OCI-LY1 (cell line): Measurements from ENCODE around the gene GPX5.

Experiments
- H2AFZ ChIP-seq: fragments of 200-600 bp; sonication (generic), shearing (Covaris generic); 2 replicates; pipeline ENCODE4 v1.6.0; 2014; ENCODE audit warnings: antibody characterized with exemption, mild to moderate bottlenecking, low read length
- H3F3A ChIP-seq: fragments of 200-600 bp; sonication (generic), shearing (Covaris generic); 2 replicates; pipeline ENCODE4 v1.6.0; 2014; ENCODE audit warnings: mild to moderate bottlenecking, antibody characterized with exemption, low read length, moderate library complexity; ENCODE audit not compliant: insufficient read depth
- H3K27ac ChIP-seq: fragments of 200-600 bp; sonication (generic); 2 replicates; pipeline ENCODE4 v1.5.1; 2014; ENCODE audit warnings: low read length, mixed run types, mild to moderate bottlenecking, low read depth; ENCODE audit not compliant: poor library complexity, severe bottlenecking
- H3K27me3 ChIP-seq: fragments of 200-600 bp; sonication (generic); 2 replicates; pipeline ENCODE4 v1.6.0; 2014; ENCODE audit warnings: antibody characterized with exemption, mild to moderate bottlenecking, low read length, moderate library complexity; ENCODE audit not compliant: insufficient read depth
- H3K36me3 ChIP-seq: fragments of 200-600 bp; sonication (generic); 2 replicates; pipeline ENCODE4 v1.6.1; 2014; ENCODE audit warnings: mild to moderate bottlenecking, antibody characterized with exemption, low read length, moderate library complexity, mixed read lengths; ENCODE audit not compliant: insufficient read depth
- H3K4me1 ChIP-seq: fragments of 200-600 bp; sonication (generic); 2 replicates; pipeline ENCODE4 v1.5.1; 2014; ENCODE audit warnings: mild to moderate bottlenecking, low read length, moderate library complexity; ENCODE audit not compliant: insufficient read depth, severe bottlenecking
- H3K4me2 ChIP-seq: fragments of 200-600 bp; sonication (generic), shearing (Covaris generic); 2 replicates; pipeline ENCODE4 v1.6.1; 2014; ENCODE audit warnings: low read length
- H3K4me3 ChIP-seq: fragments of 200-600 bp; sonication (generic); 2 replicates; pipeline ENCODE4 v1.5.1; 2014; ENCODE audit warnings: low read length, low read depth, mild to moderate bottlenecking, mixed read lengths; ENCODE audit not compliant: poor library complexity, severe bottlenecking
- H3K79me2 ChIP-seq: fragments of 200-600 bp; shearing (Covaris generic); 2 replicates; pipeline ENCODE4 v1.6.1; 2016; ENCODE audit warnings: mixed run types, low read length, mixed read lengths; ENCODE audit not compliant: insufficient read depth
- H3K9ac ChIP-seq: fragments of 200-600 bp; sonication (generic), shearing (Covaris generic); 2 replicates; pipeline ENCODE4 v1.6.1; 2014; ENCODE audit warnings: mild to moderate bottlenecking, low read length, mixed read lengths
- H3K9me2 ChIP-seq: fragments of 200-600 bp; sonication (generic), shearing (Covaris generic); 2 replicates; pipeline ENCODE4 v1.6.1; 2014; ENCODE audit warnings: low read depth, mild to moderate bottlenecking, low read length, mixed read lengths
- H3K9me3 ChIP-seq: fragments of 200-600 bp; shearing (Covaris generic); 2 replicates; pipeline ENCODE4 v1.6.1; 2014; ENCODE audit warnings: low read length, mixed read lengths
- H4K20me1 ChIP-seq: fragments of 200-600 bp; sonication (generic), shearing (Covaris generic); 2 replicates; pipeline ENCODE4 v1.6.0; 2016; ENCODE audit warnings: mild to moderate bottlenecking, low read length; ENCODE audit not compliant: insufficient read depth
- CTCF ChIP-seq: fragments of 200-600 bp; sonication (generic), shearing (Covaris generic); IDR thresholded peaks from 2 replicates; pipeline ENCODE4 v1.5.1; 2017; ENCODE audit warnings: mild to moderate bottlenecking, antibody characterized with exemption, low read length, moderate library complexity, mixed read lengths
- EZH2 ChIP-seq: fragments of 200-600 bp; sonication (generic), shearing (Covaris generic); IDR thresholded peaks from 2 replicates; pipeline ENCODE4 v1.8.0; 2017; ENCODE audit warnings: borderline replicate concordance, mixed run types, mild to moderate bottlenecking, antibody characterized with exemption, low read length, moderate library complexity, mixed read lengths

The GPX5 gene

GRCh38 chr6:28568515-28569108 lies 42.9 kb downstream of the GPX5 start:
- no peak overlapping the region for H3K4me2 ChIP-seq
- no peak overlapping the region for H3K4me3 ChIP-seq
- H2AFZ ChIP-seq: no peak overlapping the region
- H3K79me2 ChIP-seq: no peaks in the 10 kb centered on the region
- no peaks in the 10 kb centered on the region for H3K9me3 ChIP-seq
- H3F3A ChIP-seq: no peaks in the 10 kb centered on the region
- no peaks in the 10 kb centered on the region for H4K20me1 ChIP-seq
- TF ChIP-seq EZH2 (no peak), CTCF (no peak)
- H3K27me3 ChIP-seq: no peaks in the 10 kb centered on the region
- H3K4me1 ChIP-seq: no peaks in the 10 kb centered on the region
- H3K9ac ChIP-seq: no peak overlapping the region
- H3K9me2 ChIP-seq: no peaks in the 10 kb centered on the region
- H3K27ac ChIP-seq: no peak overlapping the region
- no peaks in the 10 kb centered on the region for H3K36me3 ChIP-seq

GRCh38 chr6:28569748-28570147 lies 44.1 kb downstream of the GPX5 start:
- Histone ChIP-seq H3K9me3 (no peaks in the 10 kb centered on the region), H3K9ac (no peak overlapping the region), H3K27me3 (no peaks in the 10 kb centered on the region), H3K4me1 (no peaks in the 10 kb centered on the region), H3K4me2 (no peak overlapping the region), H3K4me3 (no peak overlapping the region), H3F3A (no peaks in the 10 kb centered on the region), H4K20me1 (no peaks in the 10 kb centered on the region), H3K36me3 (no peaks in the 10 kb centered on the region), H3K9me2 (no peaks in the 10 kb centered on the region), H3K27ac (no peak overlapping the region), H3K79me2 (no peaks in the 10 kb centered on the region), H2AFZ (no peak overlapping the region)
- TF ChIP-seq EZH2: no peak
- no peak for TF ChIP-seq CTCF

- H3K36me3 ChIP-seq: no peaks in the 10 kb centered on the region
- H3F3A ChIP-seq: no peaks in the 10 kb centered on the region
- H3K79me2 ChIP-seq: no peaks in the 10 kb centered on the region
- no peak overlapping the region for H3K9ac ChIP-seq
- no peaks in the 10 kb centered on the region for H3K27me3 ChIP-seq
- no peaks in the 10 kb centered on the region for H3K9me2 ChIP-seq
- no peaks in the 10 kb centered on the region for H3K9me3 ChIP-seq
- no peaks in the 10 kb centered on the region for H4K20me1 ChIP-seq
- TF ChIP-seq CTCF: peak; percentile 6; the same call in 1 of the 2 replicates
- no peak for TF ChIP-seq EZH2
- no peak overlapping the region for H2AFZ ChIP-seq
- H3K27ac ChIP-seq: no peak overlapping the region
- no peaks in the 10 kb centered on the region for H3K4me1 ChIP-seq
- no peak overlapping the region for H3K4me3 ChIP-seq
- H3K4me2 ChIP-seq: no peak overlapping the region
Measured at GRCh38 chr6:28580475-28580874, 54.8 kb downstream of the GPX5 start.
